AG04450 (cell line): ENCODE data around the gene ZMYM2. TPM values are rescaled to one million over a fixed set of nuclear protein-coding genes. Genes with fewer than 3 reads are reported as not detected.
"Not testable (repeated sequence)": the region's sequence is repeated elsewhere in the genome, so short reads cannot be mapped to it uniquely, and the experiment has no call there.

ENCODE experiments used
- CTCF ChIA-PET: fragments of 300-600, 350-600 bp; formaldehyde crosslinking; extraction: SDS; loops from one replicate; lab custom pipeline; 2022; ENCODE audit warnings: antibody characterized with exemption, inconsistent platforms; lab: Charles Lee
- POLR2A ChIA-PET: fragments of 350-600 bp; formaldehyde crosslinking; extraction: SDS; loops from one replicate; lab custom pipeline; 2021; ENCODE audit warnings: antibody characterized with exemption, inconsistent platforms; lab: Yijun Ruan, JAX
- DNase-seq: peaks from one replicate; pipeline ENCODE4 v3.0.0-alpha.2; 2011; ENCODE audit warnings: low read depth, low spot score
- H3K27ac ChIP-seq: one replicate; pipeline ENCODE4 v1.5.1; 2012; ENCODE audit warnings: low read depth, low read length, control low read depth
- H3K27me3 ChIP-seq: one replicate; pipeline ENCODE4 v1.6.0; 2012; ENCODE audit warnings: low read length; ENCODE audit not compliant: control insufficient read depth, insufficient read depth
- H3K4me3 ChIP-seq: 2 replicates; pipeline ENCODE4 v1.5.1; 2011; ENCODE audit warnings: mild to moderate bottlenecking, low read depth, low read length, control low read depth
- H3K9me3 ChIP-seq: 2 replicates; pipeline ENCODE4 v1.5.1; 2012; ENCODE audit warnings: low read length; ENCODE audit not compliant: control insufficient read depth, insufficient read depth
- polyA plus RNA-seq: library from polyadenylated mRNA; depleted of rRNA; stranded (reverse); fragments of >200 nt; gene quantifications from 2 replicates; pipeline ENCODE4 v1.2.3, GENCODE V29; 2011
- TF ChIP-seq, protein P1 (sequence below): IDR thresholded peaks from 2 replicates; pipeline ENCODE4 v1.5.1; 2011; ENCODE audit warnings: low read depth, low read length, control low read depth, inconsistent platforms

The ZMYM2 gene
- polyA plus RNA-seq, 1 experiment: 46.1 TPM

- TF ChIP-seq, protein P1, sequence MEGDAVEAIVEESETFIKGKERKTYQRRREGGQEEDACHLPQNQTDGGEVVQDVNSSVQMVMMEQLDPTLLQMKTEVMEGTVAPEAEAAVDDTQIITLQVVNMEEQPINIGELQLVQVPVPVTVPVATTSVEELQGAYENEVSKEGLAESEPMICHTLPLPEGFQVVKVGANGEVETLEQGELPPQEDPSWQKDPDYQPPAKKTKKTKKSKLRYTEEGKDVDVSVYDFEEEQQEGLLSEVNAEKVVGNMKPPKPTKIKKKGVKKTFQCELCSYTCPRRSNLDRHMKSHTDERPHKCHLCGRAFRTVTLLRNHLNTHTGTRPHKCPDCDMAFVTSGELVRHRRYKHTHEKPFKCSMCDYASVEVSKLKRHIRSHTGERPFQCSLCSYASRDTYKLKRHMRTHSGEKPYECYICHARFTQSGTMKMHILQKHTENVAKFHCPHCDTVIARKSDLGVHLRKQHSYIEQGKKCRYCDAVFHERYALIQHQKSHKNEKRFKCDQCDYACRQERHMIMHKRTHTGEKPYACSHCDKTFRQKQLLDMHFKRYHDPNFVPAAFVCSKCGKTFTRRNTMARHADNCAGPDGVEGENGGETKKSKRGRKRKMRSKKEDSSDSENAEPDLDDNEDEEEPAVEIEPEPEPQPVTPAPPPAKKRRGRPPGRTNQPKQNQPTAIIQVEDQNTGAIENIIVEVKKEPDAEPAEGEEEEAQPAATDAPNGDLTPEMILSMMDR: no peak
- no peak for DNase-seq
- H3K9me3 ChIP-seq: no peaks in the 10 kb centered on the region
- ChIA-PET CTCF (interaction anchor here (0.6 kb wide), 1 partner anchor 44 kb away, joined by 3 read pairs; no protein-coding TSS in a partner anchor), POLR2A (no interaction called here)
- no peak overlapping the region for H3K4me3 ChIP-seq
- no peak overlapping the region for H3K27ac ChIP-seq
- no peaks in the 10 kb centered on the region for H3K27me3 ChIP-seq
Measured at GRCh38 chr13:20037908-20038307, 79.4 kb downstream of the ZMYM2 start.

DNA sequence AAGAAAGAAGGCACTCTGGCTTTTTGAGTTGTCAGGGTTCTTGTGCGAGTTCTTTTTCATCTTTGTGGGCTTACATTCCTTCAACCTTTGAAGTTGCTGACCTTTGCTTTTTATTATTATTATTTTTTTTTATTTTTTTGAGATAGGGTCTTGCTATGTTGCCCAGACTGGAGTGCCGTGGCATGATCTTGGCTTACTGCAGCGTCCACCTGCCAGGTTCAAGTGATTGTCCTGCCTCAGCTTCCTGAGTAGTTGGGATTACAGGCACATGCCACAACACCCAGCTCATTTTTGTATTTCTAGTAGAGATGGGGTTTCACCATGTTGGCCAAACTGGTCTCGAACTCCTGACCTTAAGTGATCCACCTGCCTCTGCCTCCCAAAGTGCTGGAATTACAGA lies 84.1 kb downstream of the ZMYM2 start:
- H3K27me3 ChIP-seq, H3K27ac ChIP-seq, H3K9me3 ChIP-seq, CTCF ChIA-PET, H3K4me3 ChIP-seq, DNase-seq, POLR2A ChIA-PET: not testable (repeated sequence)

DNA sequence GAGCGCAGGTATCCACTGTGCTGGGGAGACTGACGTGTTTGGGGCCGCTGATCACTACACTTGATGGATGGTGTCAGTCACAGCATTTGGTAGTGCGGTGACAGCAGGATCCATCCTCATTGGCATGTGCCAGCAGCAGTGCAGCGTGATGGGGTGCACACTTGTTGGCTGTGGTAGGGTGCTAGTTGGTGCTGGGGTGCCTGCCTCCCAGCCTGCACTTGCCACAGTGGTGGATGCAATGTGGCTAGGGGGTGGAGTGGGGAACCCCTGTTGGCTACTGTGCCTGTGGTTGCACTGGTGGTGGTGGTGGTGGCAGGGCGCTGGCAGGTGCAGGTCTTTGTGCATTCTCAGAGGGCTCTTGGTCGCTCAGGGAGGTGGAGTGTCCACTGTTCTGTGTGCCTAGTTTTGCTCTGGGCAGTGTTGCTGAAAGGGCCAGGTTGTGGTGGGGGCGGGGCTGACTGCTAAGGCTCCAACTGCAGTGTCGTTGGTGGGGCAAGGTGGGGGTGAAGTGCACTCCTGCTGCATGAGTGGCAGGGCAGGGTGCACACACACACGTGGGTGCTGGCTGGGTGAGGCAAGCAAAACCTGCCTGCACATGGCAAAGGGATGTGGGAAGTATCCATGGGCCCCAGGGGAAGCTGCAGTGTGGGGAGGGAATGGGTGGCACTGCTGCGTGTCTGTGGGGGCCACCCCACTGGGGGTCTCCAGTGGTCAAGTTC lies 84.8 kb downstream of the ZMYM2 start:
- POLR2A ChIA-PET: no interaction called here
- Histone ChIP-seq H3K4me3 (no peak overlapping the region), H3K27me3 (no peaks in the 10 kb centered on the region), H3K27ac (no peak overlapping the region), H3K9me3 (no peaks in the 10 kb centered on the region)
- CTCF ChIA-PET: no interaction called here
- no peak for DNase-seq
- TF ChIP-seq, protein P1: no peak

DNA sequence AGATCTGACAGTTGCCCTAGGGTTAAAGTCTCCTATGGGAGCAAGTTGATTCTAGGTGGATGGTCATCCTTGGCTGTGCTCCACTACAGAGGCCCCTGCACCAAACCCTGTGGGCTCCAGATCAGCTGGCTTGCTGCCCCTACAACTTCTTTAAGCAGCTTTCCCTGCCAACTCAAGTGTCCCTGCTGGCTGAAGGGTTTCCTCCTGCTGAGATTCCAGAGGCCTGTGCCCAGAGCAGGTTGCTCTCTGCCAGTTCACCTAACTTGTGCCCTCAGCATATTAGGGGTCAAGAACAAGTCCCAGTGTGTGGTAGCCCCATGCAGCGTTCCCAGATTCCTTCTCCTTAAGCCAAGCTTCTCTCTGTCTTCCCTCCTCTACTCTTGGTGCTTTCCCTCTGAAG lies 85.6 kb downstream of the ZMYM2 start:
- no peak for DNase-seq
- ChIA-PET POLR2A (no interaction called here), CTCF (no interaction called here)
- Histone ChIP-seq H3K4me3 (no peak overlapping the region), H3K9me3 (no peaks in the 10 kb centered on the region), H3K27ac (no peak overlapping the region), H3K27me3 (no peaks in the 10 kb centered on the region)
- TF ChIP-seq, protein P1: no peak

DNA sequence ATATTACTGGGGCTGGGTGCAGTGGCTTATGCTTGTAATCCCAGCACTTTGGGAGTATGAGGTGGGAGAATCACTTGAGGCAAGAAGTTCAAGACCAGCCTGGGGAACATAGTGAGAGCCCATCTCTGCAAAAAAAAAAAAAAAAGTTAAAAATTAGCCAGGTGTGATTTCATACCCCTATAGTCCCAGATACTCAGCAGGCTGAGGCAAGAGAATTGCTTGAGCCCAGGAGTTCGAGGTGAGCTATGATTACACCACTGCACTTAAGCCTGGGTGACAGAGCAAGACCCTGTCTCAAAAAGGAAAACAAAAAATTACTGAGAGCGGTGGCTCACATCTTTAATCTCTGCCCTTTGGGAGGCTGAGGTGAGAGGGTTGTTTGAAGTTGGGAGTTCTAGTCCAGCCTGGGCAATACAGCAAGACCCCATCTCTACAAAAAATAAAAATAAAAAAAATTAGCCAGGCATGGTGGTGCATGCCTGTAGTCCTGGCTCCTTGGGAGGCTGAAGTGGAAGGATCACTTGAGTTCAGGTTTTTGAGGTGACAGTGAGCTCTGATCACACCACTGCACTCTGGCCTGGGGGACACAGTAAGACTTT lies 87.5 kb downstream of the ZMYM2 start:
- no peaks in the 10 kb centered on the region for H3K27me3 ChIP-seq
- no peak overlapping the region for H3K4me3 ChIP-seq
- H3K9me3 ChIP-seq: no peaks in the 10 kb centered on the region
- POLR2A ChIA-PET: no interaction called here
- TF ChIP-seq, protein P1: no peak
- no peak overlapping the region for H3K27ac ChIP-seq
- no peak for DNase-seq
- CTCF ChIA-PET: no interaction called here
